Uterus (tissue), 4 donors: Measurements from ENCODE around the gene CHKA. TPM values are rescaled to one million over a fixed set of nuclear protein-coding genes. Genes with fewer than 3 reads are reported as not detected.
A peak's percentile ranks its signal among the peaks of the same experiment; 100 is the strongest.

ENCODE experiments used
- DNase-seq, 2 donors: peaks; one replicate each; pipeline ENCODE4 v3.0.0-alpha.2; 2019 to 2020
- H3K27ac ChIP-seq, 2 donors: fragments of 200-600 bp; sonication (generic); 1 replicate in 1 of 2; 2 replicates in 1 of 2; pipeline ENCODE4 v1.5.1; 2016 to 2018
- H3K27me3 ChIP-seq, 2 donors: fragments of 200-600 bp; sonication (generic); one replicate each; pipeline ENCODE4 v1.5.1; 2018 to 2019; ENCODE audit warnings: control low read depth in 1 of 2
- H3K36me3 ChIP-seq, 2 donors: fragments of 200-600 bp; sonication (generic); one replicate each; pipeline ENCODE4 v1.5.1; 2019; ENCODE audit warnings: control low read depth in 1 of 2
- H3K4me1 ChIP-seq, 2 donors: fragments of 200-600 bp; sonication (generic); one replicate each; pipeline ENCODE4 v1.5.1; 2018 to 2019; ENCODE audit warnings: control low read depth in 1 of 2
- H3K4me3 ChIP-seq, 2 donors: fragments of 200-600 bp; sonication (generic); 1 replicate in 1 of 2; 2 replicates in 1 of 2; pipeline ENCODE4 v1.5.1; 2018 to 2019; ENCODE audit warnings: mild to moderate bottlenecking in 1 of 2
- H3K9me3 ChIP-seq, 2 donors: fragments of 200-600 bp; sonication (generic); one replicate each; pipeline ENCODE4 v1.5.1; 2019; ENCODE audit warnings: control low read depth in 1 of 2
- CTCF ChIP-seq, 4 experiments: fragments of 200-600 bp in 2 of 4; fragments of 450-650 bp in 2 of 4; sonication (generic) in 2 of 4; IDR thresholded peaks; one replicate each; pipeline ENCODE4 v1.5.1; 2016 to 2019; ENCODE audit warnings: antibody characterized with exemption in 4 of 4, mild to moderate bottlenecking in 2 of 4, moderate library complexity in 1 of 4
- POLR2A ChIP-seq, 2 donors: fragments of 450-650 bp; IDR thresholded peaks; one replicate each; pipeline ENCODE4 v1.6.1; 2016; ENCODE audit warnings: antibody characterized with exemption in 2 of 2, mild to moderate bottlenecking in 1 of 2, moderate library complexity in 1 of 2
- intact Hi-C: fragments of 100-400 bp; cut with DNase I; formaldehyde crosslinking; loops from one replicate; pipeline ENCODE4 v1.15.1; 2023; ENCODE audit warnings: low total_unique reads
- total RNA-seq, 4 donors: library from RNA; depleted of rRNA in 3 of 4; stranded (reverse); fragments of >200 nt in 3 of 4; gene quantifications; one replicate each; pipeline versions ENCODE4 v1.1.0 to v1.2.4, GENCODE V29; 2014 to 2023
- donor health status: DM: yes; HTN: yes; CAD: no.

CHKA gene
- total RNA-seq, 4 donors from 2014 or later = 21.8 to 57.1 (median 30.3) TPM

- Histone ChIP-seq H3K4me1 (peaks cover 5 to 14% of the 10 kb centered on the region in 2 donors), H3K4me3 (peak overlapping the region; percentile 58 to 75), H3K27ac (peak overlapping the region; percentile 87 to 91), H3K36me3 (no peaks in the 10 kb centered on the region), H3K9me3 (no peaks in the 10 kb centered on the region), H3K27me3 (no peaks in the 10 kb centered on the region)
- DNase-seq = no peak
- intact Hi-C loops = no loop called here
- no peak for TF ChIP-seq POLR2A (IDR thresholded peaks at IDR 0.05)
These were observed 81.6 kb downstream of the CHKA start for GRCh38 chr11:68039526-68040086.

- H3K27ac ChIP-seq = peak within 1 kb of the TSS; percentile 87 to 91
- intact Hi-C loops = no loop called here
- H3K36me3 ChIP-seq = no peaks in the 10 kb centered on the region
- peaks cover 5 to 14% of the 10 kb centered on the region in 2 donors for H3K4me1 ChIP-seq
- no peaks in the 10 kb centered on the region for H3K27me3 ChIP-seq
- peak within 1 kb of the TSS; percentile 58 to 75 for H3K4me3 ChIP-seq
- H3K9me3 ChIP-seq = no peaks in the 10 kb centered on the region
- TF ChIP-seq CTCF (IDR thresholded peaks at IDR 0.05) = peak in 2 of 4 experiments; percentile 24 to 61
- peak; percentile 97 to 99 for TF ChIP-seq POLR2A (IDR thresholded peaks at IDR 0.05)
- DNase-seq = peak; percentile 87 to 89
These were observed 82.3 kb downstream of the CHKA start, which contains the start of gene TCIRG1 for GRCh38 chr11:68038718-68039525. Gene TCIRG1, plus strand, starts transcription at chr11:68039025. Its CDS starts 2,247 bp downstream, at chr11:68041272.

- peak in 1 of 2 donors; percentile 38 for DNase-seq
- TF ChIP-seq CTCF (IDR thresholded peaks at IDR 0.05) = no peak
- no peak for TF ChIP-seq POLR2A (IDR thresholded peaks at IDR 0.05)
- Histone ChIP-seq H3K36me3 (no peaks in the 10 kb centered on the region), H3K27me3 (no peaks in the 10 kb centered on the region), H3K9me3 (no peaks in the 10 kb centered on the region), H3K4me1 (peaks cover 5 to 13% of the 10 kb centered on the region in 2 donors), H3K4me3 (peak overlapping the region; percentile 58 to 75), H3K27ac (peak overlapping the region; percentile 87 to 91)
- intact Hi-C loops = no loop called here
These were observed 82.9 kb downstream of the CHKA start for GRCh38 chr11:68038226-68038717.

GRCh38 chr11:68037411-68038225, 83.6 kb downstream of the CHKA start:
- Histone ChIP-seq H3K36me3 (no peaks in the 10 kb centered on the region), H3K27me3 (no peaks in the 10 kb centered on the region), H3K4me3 (no peak overlapping the region), H3K27ac (peak overlapping the region; percentile 87 to 91), H3K9me3 (no peaks in the 10 kb centered on the region), H3K4me1 (peaks cover 5 to 9% of the 10 kb centered on the region in 2 donors)
- intact Hi-C loops = no loop called here
- DNase-seq = no peak
- TF ChIP-seq POLR2A (IDR thresholded peaks at IDR 0.05) = no peak
- TF ChIP-seq CTCF (IDR thresholded peaks at IDR 0.05) = no peak

GRCh38 chr11:68036717-68037239, 84.4 kb downstream of the CHKA start:
- intact Hi-C loops = no loop called here
- TF ChIP-seq POLR2A (IDR thresholded peaks at IDR 0.05) (no peak), CTCF (IDR thresholded peaks at IDR 0.05) (no peak)
- Histone ChIP-seq H3K4me3 (no peak overlapping the region), H3K27ac (peak overlapping the region; percentile 5 to 39), H3K27me3 (no peaks in the 10 kb centered on the region), H3K36me3 (no peaks in the 10 kb centered on the region), H3K9me3 (no peaks in the 10 kb centered on the region), H3K4me1 (peaks cover 7 to 11% of the 10 kb centered on the region in 2 donors)
- no peak for DNase-seq
